GM18951 (cell line): Measurements from ENCODE around the gene FAM135A.
"Not testable (repeated sequence)": the region's sequence is repeated elsewhere in the genome, so short reads cannot be mapped to it uniquely, and the experiment has no call there.

ENCODE experiments used
- POLR2A ChIP-seq: IDR thresholded peaks from 4 replicates; pipeline ENCODE4 v1.6.1; 2011; ENCODE audit warnings: mild to moderate bottlenecking; ENCODE audit not compliant: insufficient read length, insufficient read depth; ENCODE audit errors: extremely low read depth
- in situ Hi-C: fragments of 300-500 bp; cut with MboI; formaldehyde crosslinking; loops from one replicate; pipeline ENCODE4 v1.12.0; 2022; ENCODE audit warnings: low sequenced_read_pairs, mixed read lengths, inconsistent platforms; ENCODE audit not compliant: unreplicated experiment

The FAM135A gene

DNA sequence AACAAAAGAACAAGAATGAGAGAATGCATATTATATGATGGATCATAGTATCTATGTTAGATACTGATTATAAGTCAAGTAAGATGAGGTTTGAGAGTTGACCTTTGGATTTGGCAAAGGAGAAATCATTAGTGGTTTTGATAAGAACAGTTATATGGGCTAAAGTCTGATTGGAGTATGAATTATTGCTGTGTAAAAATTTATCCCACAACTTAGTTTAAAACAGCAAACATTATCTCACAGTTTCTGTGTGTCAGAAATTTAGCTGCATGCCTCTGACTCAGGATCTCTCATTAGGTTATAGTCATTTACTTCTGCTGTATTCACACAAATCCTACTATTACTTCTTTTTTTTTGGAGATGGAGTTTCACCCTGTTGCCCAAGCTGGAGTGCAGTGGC lies 56.7 kb downstream of the FAM135A start:
- in situ Hi-C loops: no loop called here

DNA sequence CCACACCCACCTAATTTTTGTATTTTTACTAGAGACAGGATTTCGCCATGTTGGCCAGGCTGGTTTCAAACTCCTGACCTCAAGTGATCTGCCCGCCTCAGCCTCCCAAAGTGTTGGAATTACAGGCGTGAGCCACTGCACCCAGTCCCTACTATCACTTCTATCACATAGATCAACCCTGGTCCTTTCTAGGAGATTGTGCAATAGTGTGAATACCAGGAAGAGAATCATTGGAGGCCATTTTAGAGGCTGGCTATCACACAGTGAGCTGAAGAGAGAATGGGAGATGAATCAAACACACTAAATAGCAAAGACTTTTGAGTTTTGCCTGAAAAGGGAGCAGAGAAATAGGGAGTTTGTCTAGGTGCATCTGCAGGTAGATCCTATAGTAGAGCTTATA lies 57.2 kb downstream of the FAM135A start:
- in situ Hi-C loops: not testable (repeated sequence)

More for the DNA sequence above, 56.7 kb downstream of the FAM135A start:
- no peak for TF ChIP-seq POLR2A

DNA sequence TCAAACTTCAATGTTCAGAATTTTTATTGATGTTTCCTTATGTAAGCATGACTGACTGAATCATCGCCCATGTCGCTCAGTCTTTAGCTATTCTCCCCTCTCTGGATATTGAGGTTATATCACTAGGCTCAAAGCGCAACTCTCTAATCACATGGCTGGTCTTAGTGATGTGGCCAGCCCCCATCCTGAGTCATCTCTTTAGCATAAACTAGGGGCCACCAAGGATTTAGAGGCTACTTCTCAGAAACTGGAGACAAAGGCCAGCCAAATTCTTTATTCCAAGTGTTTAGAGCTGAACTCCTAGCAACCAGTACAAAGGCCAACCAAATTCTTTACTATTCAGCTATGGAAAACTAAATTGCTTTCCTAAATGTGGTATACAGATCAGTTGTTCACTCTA lies 61.4 kb downstream of the FAM135A start:
- in situ Hi-C loops: no loop called here
- TF ChIP-seq POLR2A: no peak

DNA sequence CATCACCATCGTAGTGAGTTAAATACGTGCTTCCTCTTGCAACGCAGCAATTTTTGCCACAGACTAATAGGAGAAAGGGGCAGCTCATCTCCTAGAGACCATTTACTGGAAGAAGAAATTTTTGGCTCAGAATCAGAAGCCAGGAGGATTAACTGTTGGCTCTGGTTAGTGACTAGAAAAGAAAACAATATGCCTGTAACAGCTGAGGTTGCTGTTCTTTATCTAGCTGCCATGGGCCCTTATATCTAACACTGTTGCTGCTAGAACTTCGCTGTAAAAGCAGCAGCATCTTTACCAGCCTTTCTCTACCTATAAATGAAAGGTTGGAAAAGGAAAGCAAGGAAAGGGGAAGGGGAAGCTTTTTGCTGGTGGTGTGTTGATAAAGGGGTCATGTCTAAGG lies 65.9 kb downstream of the FAM135A start:
- TF ChIP-seq POLR2A: no peak
- in situ Hi-C loops: no loop called here

DNA sequence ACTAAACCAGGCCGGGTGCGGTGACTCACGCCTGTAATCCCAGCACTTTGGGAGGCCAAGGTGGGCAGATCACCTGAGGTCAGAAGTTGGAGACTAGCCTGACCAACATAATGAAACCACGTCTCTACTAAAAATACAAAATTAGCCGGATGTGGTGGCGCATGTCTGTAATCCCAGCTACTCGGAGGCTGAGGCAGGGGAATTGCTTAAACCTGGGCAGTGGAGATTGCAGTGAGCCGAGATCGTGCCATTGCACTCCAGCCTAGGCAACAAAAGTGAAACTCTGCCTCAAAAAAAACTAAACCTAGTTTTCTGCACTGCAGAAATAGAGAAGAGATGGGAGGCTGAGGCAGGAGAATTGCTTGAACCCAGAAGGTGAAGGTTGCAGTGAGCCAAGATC lies 73.3 kb downstream of the FAM135A start:
- in situ Hi-C loops: not testable (repeated sequence)

DNA sequence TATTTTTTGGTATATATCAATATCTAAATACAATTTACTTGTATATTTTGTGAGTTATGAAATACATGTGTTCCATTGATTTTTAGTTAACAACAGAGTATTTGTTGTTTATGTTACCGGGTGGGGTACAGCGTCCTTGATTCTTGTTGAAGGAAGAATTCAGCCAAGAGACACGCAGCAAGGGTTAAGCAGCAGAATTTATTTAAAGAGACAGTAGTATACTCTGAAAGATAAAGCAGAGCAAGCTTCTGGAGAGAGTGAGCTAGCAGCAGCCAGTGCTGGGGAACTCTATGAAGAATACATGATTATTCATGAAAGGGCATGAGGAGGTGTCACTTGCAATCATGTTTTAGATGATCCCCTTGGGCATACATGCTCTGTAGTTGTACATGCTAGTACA lies 76.1 kb downstream of the FAM135A start:
- in situ Hi-C loops: no loop called here
- TF ChIP-seq POLR2A: no peak

DNA sequence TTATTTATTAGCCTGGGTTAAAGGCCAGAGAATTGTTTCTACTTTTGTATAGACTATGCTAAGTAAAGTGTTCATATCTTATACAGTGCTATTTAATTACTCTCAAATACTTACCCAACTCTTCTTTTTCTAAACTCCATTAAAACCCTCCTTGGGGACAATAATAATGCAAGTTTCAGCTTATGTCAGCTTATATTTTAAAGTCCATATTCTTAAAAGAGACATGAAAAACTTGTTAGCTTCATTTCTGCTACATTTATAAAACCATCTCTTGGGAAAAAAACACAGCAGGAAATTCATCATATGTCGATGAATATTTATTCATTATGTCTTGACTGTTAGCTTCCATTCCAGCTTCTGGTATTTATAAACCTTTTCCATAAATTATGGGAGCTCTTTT lies 81.5 kb downstream of the FAM135A start:
- no peak for TF ChIP-seq POLR2A
- in situ Hi-C loops: no loop called here

DNA sequence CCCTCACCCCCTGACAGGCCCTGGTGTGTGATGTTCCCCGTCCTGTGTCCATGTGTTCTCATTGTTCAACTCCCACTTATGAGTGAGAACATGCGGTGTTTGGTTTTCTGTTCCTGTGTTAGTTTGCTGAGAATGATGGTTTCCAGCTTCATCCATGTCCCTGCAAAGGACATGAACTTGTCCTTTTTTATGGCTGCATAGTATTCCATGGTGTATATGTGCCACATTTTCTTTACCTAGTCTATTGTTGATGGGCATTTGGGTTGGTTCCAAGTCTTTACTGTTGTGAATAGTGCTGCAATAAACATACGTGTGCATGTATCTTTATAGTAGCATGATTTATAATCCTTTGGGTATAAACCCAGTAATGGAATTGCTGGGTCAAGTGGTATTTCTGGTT lies 82.5 kb downstream of the FAM135A start:
- in situ Hi-C loops: not testable (repeated sequence)

DNA sequence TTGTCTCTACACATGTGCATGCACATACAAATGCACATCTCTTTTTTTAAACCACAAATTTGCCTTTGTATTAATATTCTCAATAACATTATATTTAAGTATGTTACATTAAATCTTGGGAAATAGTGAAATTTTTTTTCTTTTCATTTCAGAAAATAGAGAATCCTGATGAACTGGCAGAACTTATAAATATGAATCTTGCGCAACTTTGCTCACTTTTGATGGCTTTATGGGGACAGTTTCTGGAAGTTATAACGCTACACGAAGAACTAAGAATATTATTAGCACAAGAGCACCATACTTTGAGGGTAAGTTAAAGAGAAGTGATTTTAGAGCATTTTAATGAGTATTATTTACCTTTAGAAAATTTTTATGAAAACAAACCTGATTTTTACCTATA lies 89.2 kb downstream of the FAM135A start:
- in situ Hi-C loops: no loop called here
- TF ChIP-seq POLR2A: no peak

DNA sequence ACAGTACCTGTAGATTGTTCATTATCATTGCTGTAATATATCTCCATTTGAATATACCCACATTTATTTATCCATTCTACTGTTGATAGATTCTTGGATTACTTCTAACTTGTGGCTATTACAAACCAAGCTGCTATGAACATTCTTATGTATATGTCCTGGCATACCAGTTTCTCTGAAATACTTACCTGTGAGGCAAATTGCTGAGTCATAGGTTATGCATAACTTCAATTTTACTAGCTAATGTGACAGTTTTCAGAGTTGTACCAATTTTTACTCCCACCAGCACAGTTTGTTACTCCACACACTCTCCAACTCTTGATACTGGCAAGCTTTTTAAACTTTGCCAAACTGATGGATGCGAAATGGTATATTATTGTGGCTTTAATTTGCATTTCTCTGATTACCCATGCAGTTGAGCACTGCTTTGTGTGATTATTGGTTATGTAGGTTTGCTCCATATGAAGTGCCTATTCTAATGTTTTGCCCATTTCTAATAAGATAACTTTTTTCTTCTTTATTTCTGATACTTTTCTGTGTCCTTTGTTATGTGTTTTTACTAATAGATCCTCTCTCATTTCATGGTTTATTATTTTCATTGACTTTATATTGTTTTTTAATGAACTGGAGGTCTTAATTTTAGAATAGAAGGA lies 90.6 kb downstream of the FAM135A start:
- in situ Hi-C loops: no loop called here
- TF ChIP-seq POLR2A: no peak

DNA sequence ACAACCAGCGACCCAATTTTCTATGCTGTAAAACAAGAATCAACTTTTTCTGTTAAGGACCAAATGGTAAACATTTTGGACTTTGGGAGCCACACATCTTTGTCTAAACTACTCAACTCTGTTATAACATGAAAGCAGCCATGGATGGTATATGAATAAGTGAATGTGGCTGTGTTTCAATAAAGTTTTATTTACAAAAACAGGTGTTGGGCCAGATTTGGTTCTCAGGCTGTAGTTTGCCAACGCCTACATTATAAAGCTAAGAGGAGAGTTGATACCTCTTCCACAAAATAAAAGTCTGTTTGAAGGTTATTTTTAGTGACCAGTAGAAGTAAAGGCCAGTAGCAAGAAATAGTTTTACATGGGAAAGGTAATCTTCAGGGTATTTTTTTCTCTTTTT lies 93.0 kb downstream of the FAM135A start:
- no peak for TF ChIP-seq POLR2A
- in situ Hi-C loops: no loop called here

DNA sequence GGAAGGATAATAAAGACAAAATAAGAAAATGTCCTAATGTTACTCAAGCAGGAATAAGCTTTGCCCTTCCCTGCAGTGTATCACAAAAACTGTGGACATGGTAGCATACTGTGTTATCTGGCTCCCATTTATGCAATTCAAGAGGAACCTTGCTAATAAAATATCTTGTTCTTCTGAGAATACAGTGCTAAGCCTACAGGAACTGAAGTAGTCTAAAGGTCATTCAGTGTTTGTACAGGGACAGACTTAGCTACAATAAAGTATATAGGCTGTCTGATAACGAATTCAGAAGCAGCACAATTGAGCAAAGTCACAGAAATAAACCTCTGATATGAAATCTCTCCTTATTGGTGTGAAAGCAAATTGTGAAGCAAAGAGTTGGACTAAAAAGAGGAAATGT lies 93.9 kb downstream of the FAM135A start:
- in situ Hi-C loops: no loop called here
- no peak for TF ChIP-seq POLR2A

DNA sequence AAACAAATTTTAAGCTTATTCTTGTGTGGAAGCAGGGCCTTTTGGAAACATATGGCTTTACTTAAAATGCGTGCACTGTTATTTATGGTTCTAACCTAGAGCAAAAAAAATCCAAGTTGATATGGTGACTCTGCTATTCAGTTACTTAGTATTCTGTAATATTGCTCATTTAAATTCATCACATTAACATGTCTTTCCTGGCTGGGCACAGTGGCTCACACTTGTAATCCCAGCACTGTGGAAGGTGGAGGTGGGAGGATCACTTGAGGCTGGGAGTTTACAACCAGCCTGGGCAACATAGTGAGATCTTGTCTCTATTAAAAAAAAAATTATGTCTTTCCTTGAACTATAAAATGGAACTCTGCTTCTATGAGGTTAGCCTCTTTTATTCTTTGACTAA lies 95.6 kb downstream of the FAM135A start:
- in situ Hi-C loops: no loop called here
- no peak for TF ChIP-seq POLR2A

DNA sequence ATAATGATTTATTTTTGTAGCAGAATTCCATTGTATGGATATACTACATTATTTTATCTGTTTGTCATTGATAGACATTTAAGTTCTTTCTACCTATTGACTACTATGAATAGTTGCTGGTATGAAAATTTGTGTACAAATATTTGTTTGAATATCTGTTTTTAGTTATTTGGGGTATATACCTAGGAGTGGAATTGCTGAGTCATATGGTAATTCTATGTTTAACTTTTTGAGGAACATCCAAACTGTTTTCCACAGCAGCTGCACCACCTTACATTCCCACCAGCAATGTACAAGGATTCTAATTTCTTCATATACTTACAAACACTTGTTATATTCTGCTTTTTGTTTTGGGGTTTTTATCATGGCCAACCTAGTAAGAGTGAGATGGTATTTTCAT lies 97.3 kb downstream of the FAM135A start:
- in situ Hi-C loops: no loop called here
- no peak for TF ChIP-seq POLR2A

DNA sequence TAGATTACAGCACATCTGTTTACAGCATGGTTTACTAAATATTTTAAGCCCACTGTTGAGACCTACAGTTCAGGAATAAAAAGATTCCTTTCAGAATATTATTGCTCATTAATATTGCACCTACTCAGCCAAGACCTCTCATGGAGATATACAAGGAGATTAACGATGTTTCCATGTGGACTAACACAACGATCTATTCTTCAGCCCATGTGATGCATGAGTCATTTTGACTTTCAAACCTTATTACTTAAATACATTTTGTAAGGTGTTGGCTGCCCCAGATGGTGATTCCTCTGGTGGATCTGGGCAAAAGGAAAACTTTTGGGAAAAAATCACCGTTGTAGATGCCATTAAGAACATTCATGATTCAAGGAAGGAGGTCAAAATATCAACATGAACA lies 105.4 kb downstream of the FAM135A start:
- in situ Hi-C loops: no loop called here
- no peak for TF ChIP-seq POLR2A
